Measurements from ENCODE around the gene DIPK2A. TPM values are rescaled to one million over a fixed set of nuclear protein-coding genes. Genes with fewer than 3 reads are reported as not detected.

Gene DIPK2A
- total and polyA plus RNA-seq, 2 experiments from 2014 or later = 19.0 to 38.5 TPM

- Mint-ChIP-seq H3K27ac (no peak overlapping the region), H3K4me1 (peaks cover 45% of the 10 kb centered on the region), H3K27me3 (ENCODE audit: insufficient read depth, low read depth, poor library complexity) (peaks cover 13% of the 10 kb centered on the region), H3K36me3 (ENCODE audit: low read depth) (peaks cover 4% of the 10 kb centered on the region; the same call in 2 of the 3 replicates), H3K4me3 (no peak overlapping the region), H3K9me3 (no peaks in the 10 kb centered on the region; the same call in 1 of the 3 replicates)
- DNase-seq (ENCODE audit: low spot score) (peak; percentile 32), ATAC-seq (no peak)
- H3K9me2 ChIP-seq (ENCODE audit: insufficient read depth) = no peaks in the 10 kb centered on the region
- H3K36me3 ChIP-seq (ENCODE audit: insufficient read depth) = no peaks in the 10 kb centered on the region
- TF ChIP-seq EZH2phosphoT487 (IDR thresholded peaks at IDR 0.05; ENCODE audit: unreplicated experiment) (no peak), CTCF (conservative IDR thresholded peaks at IDR 0.05; ENCODE audit: low read depth in 2 of 2) (peak; percentile 43 to 72)
- 0 out of 2 replicates have a peak overlapping the region, but pooled peaks have one; percentile 88 for H3K4me2 ChIP-seq
- peaks cover 35% of the 10 kb centered on the region for H3K4me1 ChIP-seq (ENCODE audit: insufficient read depth)
- 0 out of 2 replicates have a peak overlapping the region, but pooled peaks have one; percentile 91 for H3K4me3 ChIP-seq
- H3K79me2 ChIP-seq (replicated peaks; ENCODE audit: insufficient read depth) = peaks cover 77% of the 10 kb centered on the region
- no peak overlapping the region for H3K27ac ChIP-seq (ENCODE audit: low read depth)
- H4K20me1 ChIP-seq (replicated peaks; ENCODE audit: insufficient read depth) = peaks cover 9% of the 10 kb centered on the region; the same call in 1 of the 2 replicates
- H3F3A ChIP-seq (replicated peaks; ENCODE audit: low read depth) = no peaks in the 10 kb centered on the region
- H2AFZ ChIP-seq = no peak overlapping the region
- H3K27me3 ChIP-seq (ENCODE audit: insufficient read depth) = no peaks in the 10 kb centered on the region
Observed at GRCh38 chr3:143975554-143976152, 4.0 kb downstream of the DIPK2A start.

- H3K27ac Mint-ChIP-seq = peak overlapping the region; percentile 87
- H3K27ac ChIP-seq (ENCODE audit: low read depth) = no peak overlapping the region
- peaks cover 9% of the 10 kb centered on the region; the same call in 1 of the 2 replicates for H4K20me1 ChIP-seq (replicated peaks; ENCODE audit: insufficient read depth)
- no peaks in the 10 kb centered on the region for H3K27me3 ChIP-seq (ENCODE audit: insufficient read depth)
- H3K4me3 ChIP-seq = no peak overlapping the region
- no peaks in the 10 kb centered on the region for H3F3A ChIP-seq (replicated peaks; ENCODE audit: low read depth)
- H2AFZ ChIP-seq = no peak overlapping the region
- H3K79me2 ChIP-seq (replicated peaks; ENCODE audit: insufficient read depth) = peaks cover 97% of the 10 kb centered on the region
- peaks cover 35% of the 10 kb centered on the region for H3K4me1 ChIP-seq (ENCODE audit: insufficient read depth)
- no peaks in the 10 kb centered on the region; the same call in 1 of the 3 replicates for H3K9me3 Mint-ChIP-seq
- no peaks in the 10 kb centered on the region for H3K9me2 ChIP-seq (ENCODE audit: insufficient read depth)
- H3K36me3 ChIP-seq (ENCODE audit: insufficient read depth) = no peaks in the 10 kb centered on the region
- H3K36me3 Mint-ChIP-seq (ENCODE audit: low read depth) = peaks cover 11% of the 10 kb centered on the region
- no peak for DNase-seq (ENCODE audit: low spot score)
- no peak for ATAC-seq
- peaks cover 3% of the 10 kb centered on the region for H3K27me3 Mint-ChIP-seq (ENCODE audit: insufficient read depth, low read depth, poor library complexity)
- H3K4me1 Mint-ChIP-seq = peaks cover 48% of the 10 kb centered on the region
- 0 out of 2 replicates have a peak overlapping the region, but pooled peaks have one; percentile 22 for H3K4me2 ChIP-seq
- peak overlapping the region; percentile 44; the same call in 2 of the 3 replicates for H3K4me3 Mint-ChIP-seq
- no peak for TF ChIP-seq JUNB (IDR thresholded peaks at IDR 0.05; ENCODE audit: unreplicated experiment)
- no peak for TF ChIP-seq NANOG (IDR thresholded peaks at IDR 0.05; ENCODE audit: borderline replicate concordance)
- TF ChIP-seq CTCF (conservative IDR thresholded peaks at IDR 0.05; ENCODE audit: low read depth in 2 of 2) = no peak
- no peak for TF ChIP-seq EZH2phosphoT487 (IDR thresholded peaks at IDR 0.05; ENCODE audit: unreplicated experiment)
- no peak for TF ChIP-seq STAT1 (IDR thresholded peaks at IDR 0.05; ENCODE audit: unreplicated experiment)
- no peak for TF ChIP-seq ZNF462 (CRISPR knock-in tag; IDR thresholded peaks at IDR 0.05)
- no peak for TF ChIP-seq CREB1 (CRISPR knock-in tag; IDR thresholded peaks at IDR 0.05; ENCODE audit: low read depth)
- no peak for TF ChIP-seq POLR2AphosphoS5 (IDR thresholded peaks at IDR 0.05; ENCODE audit: low read depth)
Observed at GRCh38 chr3:143977341-143978262, 6.0 kb downstream of the DIPK2A start.
